ENCODE data around the gene SAMD4A. TPM values are rescaled to one million over a fixed set of nuclear protein-coding genes. Genes with fewer than 3 reads are reported as not detected.

Gene SAMD4A
- total RNA-seq, 4 donors from 2014 or later = 17.0 to 39.6 (median 21.3) TPM

- H3K27me3 ChIP-seq = no peaks in the 10 kb centered on the region
- no peak for TF ChIP-seq POLR2A (IDR thresholded peaks at IDR 0.05)
- TF ChIP-seq CTCF (IDR thresholded peaks at IDR 0.05) = no peak
- H3K4me3 ChIP-seq = no peak overlapping the region
- no peaks in the 10 kb centered on the region for H3K36me3 ChIP-seq
- peaks cover 0 to 12% (median 0%) of the 10 kb centered on the region in 4 donors for H3K4me1 ChIP-seq
- H3K9me3 ChIP-seq = no peaks in the 10 kb centered on the region
- no peak for DNase-seq
- no peak overlapping the region for H3K27ac ChIP-seq
These were observed 124.0 kb downstream of the SAMD4A start for GRCh38 chr14:54690887-54691286.

- no peak overlapping the region for H3K4me3 ChIP-seq
- H3K27ac ChIP-seq = peak overlapping the region in 1 of 4 donors; percentile 37
- H3K27me3 ChIP-seq = no peaks in the 10 kb centered on the region
- peaks cover 0 to 12% (median 0%) of the 10 kb centered on the region in 4 donors for H3K4me1 ChIP-seq
- TF ChIP-seq CTCF (IDR thresholded peaks at IDR 0.05) (peak; percentile 46 to 78 (median 70)), POLR2A (IDR thresholded peaks at IDR 0.05) (no peak)
- H3K36me3 ChIP-seq = no peaks in the 10 kb centered on the region
- DNase-seq = peak; percentile 56 to 88 (median 66)
- H3K9me3 ChIP-seq = no peaks in the 10 kb centered on the region
These were observed 124.8 kb downstream of the SAMD4A start for GRCh38 chr14:54691525-54692283.

GRCh38 chr14:54692284-54692772, 125.4 kb downstream of the SAMD4A start:
- Histone ChIP-seq H3K36me3 (no peaks in the 10 kb centered on the region), H3K27ac (peak overlapping the region in 1 of 4 donors; percentile 37), H3K4me1 (peaks cover 0 to 11% (median 0%) of the 10 kb centered on the region in 4 donors), H3K4me3 (no peak overlapping the region), H3K27me3 (no peaks in the 10 kb centered on the region), H3K9me3 (no peaks in the 10 kb centered on the region)
- DNase-seq = no peak
- TF ChIP-seq CTCF (IDR thresholded peaks at IDR 0.05) (no peak), POLR2A (IDR thresholded peaks at IDR 0.05) (no peak)

DNA sequence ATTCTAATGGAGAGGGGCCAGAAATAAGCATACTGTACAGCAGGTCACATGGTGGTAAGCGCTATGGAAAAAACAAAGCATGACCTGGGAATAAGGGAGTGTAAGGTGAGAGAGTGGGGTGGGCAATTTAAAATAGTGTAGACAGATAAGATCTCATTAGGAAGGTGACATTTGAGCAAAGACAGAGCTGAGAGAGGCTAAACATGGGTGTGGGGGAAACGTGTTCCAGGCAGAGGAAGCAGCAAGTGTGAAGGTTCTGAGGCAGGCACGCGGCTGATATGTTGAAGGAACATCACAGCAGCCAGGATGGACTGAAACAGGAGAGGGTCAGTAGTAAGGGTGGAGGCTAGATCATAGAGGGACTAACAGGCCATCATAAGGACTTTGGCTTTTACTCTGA, 126.8 kb downstream of the SAMD4A start:
- Histone ChIP-seq H3K36me3 (no peaks in the 10 kb centered on the region), H3K9me3 (no peaks in the 10 kb centered on the region), H3K4me1 (peaks cover 0 to 11% (median 0%) of the 10 kb centered on the region in 4 donors), H3K4me3 (no peak overlapping the region), H3K27me3 (no peaks in the 10 kb centered on the region), H3K27ac (no peak overlapping the region)
- no peak for DNase-seq
- TF ChIP-seq CTCF (IDR thresholded peaks at IDR 0.05) (no peak), POLR2A (IDR thresholded peaks at IDR 0.05) (no peak)

GRCh38 chr14:54695196-54695595, 128.3 kb downstream of the SAMD4A start:
- no peaks in the 10 kb centered on the region for H3K27me3 ChIP-seq
- no peaks in the 10 kb centered on the region for H3K36me3 ChIP-seq
- peaks cover 0 to 12% (median 0%) of the 10 kb centered on the region in 4 donors for H3K4me1 ChIP-seq
- no peak for TF ChIP-seq POLR2A (IDR thresholded peaks at IDR 0.05)
- TF ChIP-seq CTCF (IDR thresholded peaks at IDR 0.05) = no peak
- no peak overlapping the region for H3K4me3 ChIP-seq
- H3K27ac ChIP-seq = no peak overlapping the region
- DNase-seq = no peak
- no peaks in the 10 kb centered on the region for H3K9me3 ChIP-seq
